HG03175 (cell line): ENCODE data around the gene NBDY.

Experiments
- ATAC-seq: cut with Tn5 transposase; IDR thresholded peaks from one replicate; pipeline ENCODE4 v1.9.1; 2021; ENCODE audit warnings: mild to moderate bottlenecking, moderate library complexity; ENCODE audit not compliant: unreplicated experiment

NBDY gene

GRCh38 chrX:56784666-56785065, 55.6 kb downstream of the NBDY start:
- ATAC-seq = no peak

- no peak for ATAC-seq
Observed at GRCh38 chrX:56785442-56785841, 56.4 kb downstream of the NBDY start.

GRCh38 chrX:56786889-56787733, 58.1 kb downstream of the NBDY start:
- ATAC-seq = no peak

GRCh38 chrX:56787734-56788152, 58.7 kb downstream of the NBDY start:
- no peak for ATAC-seq

- no peak for ATAC-seq
Observed at GRCh38 chrX:56788229-56788628, 59.2 kb downstream of the NBDY start.

- no peak for ATAC-seq
Observed at GRCh38 chrX:56788717-56789122, 59.7 kb downstream of the NBDY start.

- no peak for ATAC-seq
Observed at GRCh38 chrX:56789518-56790070, 60.6 kb downstream of the NBDY start.

- no peak for ATAC-seq
Observed at GRCh38 chrX:56790778-56791177, 61.7 kb downstream of the NBDY start.

- no peak for ATAC-seq
Observed at GRCh38 chrX:56791456-56791855, 62.4 kb downstream of the NBDY start.

GRCh38 chrX:56792270-56793111, 63.4 kb downstream of the NBDY start:
- no peak for ATAC-seq

GRCh38 chrX:56793112-56793430, 64.0 kb downstream of the NBDY start:
- no peak for ATAC-seq

- no peak for ATAC-seq
Observed at GRCh38 chrX:56793521-56794320, 64.7 kb downstream of the NBDY start.

- ATAC-seq = no peak
Observed at GRCh38 chrX:56794404-56795230, 65.6 kb downstream of the NBDY start.

GRCh38 chrX:56795309-56795868, 66.3 kb downstream of the NBDY start:
- ATAC-seq = no peak

GRCh38 chrX:56796641-56797395, 67.8 kb downstream of the NBDY start:
- ATAC-seq = no peak

- ATAC-seq = no peak
Observed at GRCh38 chrX:56797574-56798338, 68.7 kb downstream of the NBDY start.

- no peak for ATAC-seq
Observed at GRCh38 chrX:56798339-56798711, 69.3 kb downstream of the NBDY start.
